Measurements from ENCODE around the gene VN1R4.
"Not testable (repeated sequence)": the region's sequence is repeated elsewhere in the genome, so short reads cannot be mapped to it uniquely, and the experiment has no call there.

VN1R4 gene

GRCh38 chr19:53272044-53272443, 4.5 kb upstream of the VN1R4 start:
- Histone ChIP-seq H3K4me3 (no peak overlapping the region), H3K27ac (no peak overlapping the region), H4K20me1 (no peaks in the 10 kb centered on the region), H3K9ac (no peak overlapping the region), H3K4me1 (no peaks in the 10 kb centered on the region), H3K36me3 (no peaks in the 10 kb centered on the region), H3K27me3 (no peaks in the 10 kb centered on the region), H3K4me2 (no peak overlapping the region), H3K9me3 (peaks cover 12% of the 10 kb centered on the region; the same call in 1 of the 2 replicates)
- TF ChIP-seq Cebpa-rat (IDR thresholded peaks at IDR 0.05), result no peak

GRCh38 chr19:53269861-53270260, 2.3 kb upstream of the VN1R4 start:
- not testable (repeated sequence) for H3K27ac ChIP-seq, H3K4me2 ChIP-seq, H3K27me3 ChIP-seq, H3K9ac ChIP-seq, H3K4me3 ChIP-seq, H3K4me1 ChIP-seq, H3K36me3 ChIP-seq, H4K20me1 ChIP-seq
- H3K9me3 ChIP-seq, result peaks cover 18% of the 10 kb centered on the region; the same call in 1 of the 2 replicates

GRCh38 chr19:53257715-53258342, 9.7 kb downstream of the VN1R4 start, which contains the start of gene VN1R2:
Gene VN1R2, plus strand, starts transcription at chr19:53258292. Its CDS starts 84 bp downstream, at chr19:53258376.
- not testable (repeated sequence) for H3K4me2 ChIP-seq, H3K27me3 ChIP-seq, H3K4me3 ChIP-seq, H4K20me1 ChIP-seq, H3K9ac ChIP-seq, H3K27ac ChIP-seq, H3K36me3 ChIP-seq
- Histone ChIP-seq H3K4me1 (peaks cover 12% of the 10 kb centered on the region), H3K9me3 (peaks cover 39% of the 10 kb centered on the region)

- H3K27me3 ChIP-seq, result no peaks in the 10 kb centered on the region
- peak within 1 kb of the TSS; percentile 94 for H3K4me3 ChIP-seq
- peaks cover 38% of the 10 kb centered on the region for H3K36me3 ChIP-seq
- peak within 1 kb of the TSS; percentile 87 for H3K27ac ChIP-seq
- H4K20me1 ChIP-seq, result no peaks in the 10 kb centered on the region
- peak within 1 kb of the TSS; percentile 88 for H3K9ac ChIP-seq
- TF ChIP-seq Cebpa-rat (IDR thresholded peaks at IDR 0.05), result no peak
- H3K9me3 ChIP-seq, result peaks cover 58% of the 10 kb centered on the region
- peaks cover 12% of the 10 kb centered on the region for H3K4me1 ChIP-seq
- H3K4me2 ChIP-seq, result peak within 1 kb of the TSS; percentile 88
Observed at GRCh38 chr19:53254411-53255341, 12.8 kb downstream of the VN1R4 start, which contains the start of gene ZNF677. Gene ZNF677, minus strand, starts transcription at chr19:53254873. Its CDS starts 3,323 bp downstream, at chr19:53251550.

GRCh38 chr19:53246498-53246897, 21.0 kb downstream of the VN1R4 start:
- Histone ChIP-seq H3K9me3 (peaks cover 99% of the 10 kb centered on the region), H3K36me3 (peaks cover 98% of the 10 kb centered on the region)
- TF ChIP-seq Cebpa-rat (IDR thresholded peaks at IDR 0.05), result no peak

GRCh38 chr19:53237114-53237777, 30.3 kb downstream of the VN1R4 start:
- no peak overlapping the region for H3K27ac ChIP-seq
- H3K9me3 ChIP-seq, result peaks cover 99% of the 10 kb centered on the region
- H3K4me1 ChIP-seq, result no peaks in the 10 kb centered on the region
- no peaks in the 10 kb centered on the region for H3K27me3 ChIP-seq
- H3K4me2 ChIP-seq, result no peak overlapping the region
- H3K36me3 ChIP-seq, result peaks cover 70% of the 10 kb centered on the region
- H3K4me3 ChIP-seq, result peak overlapping the region; percentile 17; the same call in 1 of the 2 replicates
- no peak for TF ChIP-seq Cebpa-rat (IDR thresholded peaks at IDR 0.05)
- no peak overlapping the region for H3K9ac ChIP-seq
- H4K20me1 ChIP-seq, result no peaks in the 10 kb centered on the region

More at GRCh38 chr19:53246498-53246897, 21.0 kb downstream of the VN1R4 start:
- Histone ChIP-seq H3K4me3 (no peak overlapping the region), H3K27me3 (no peaks in the 10 kb centered on the region), H3K9ac (no peak overlapping the region), H3K27ac (no peak overlapping the region), H3K4me1 (no peaks in the 10 kb centered on the region), H4K20me1 (no peaks in the 10 kb centered on the region), H3K4me2 (no peak overlapping the region)

GRCh38 chr19:53224606-53225005, 42.9 kb downstream of the VN1R4 start:
- H3K4me2 ChIP-seq, result no peak overlapping the region
- H3K9me3 ChIP-seq, result peaks cover 94% of the 10 kb centered on the region
- H4K20me1 ChIP-seq, result no peaks in the 10 kb centered on the region
- H3K4me3 ChIP-seq, result no peak overlapping the region
- no peaks in the 10 kb centered on the region for H3K4me1 ChIP-seq
- H3K27ac ChIP-seq, result no peak overlapping the region
- H3K36me3 ChIP-seq, result peaks cover 22% of the 10 kb centered on the region; the same call in 1 of the 2 replicates
- no peak for TF ChIP-seq Cebpa-rat (IDR thresholded peaks at IDR 0.05)
- H3K27me3 ChIP-seq, result no peaks in the 10 kb centered on the region
- H3K9ac ChIP-seq, result no peak overlapping the region

- not testable (repeated sequence) for H3K27ac ChIP-seq, H3K27me3 ChIP-seq, H3K4me3 ChIP-seq, H3K4me2 ChIP-seq, H4K20me1 ChIP-seq, H3K4me1 ChIP-seq, H3K9ac ChIP-seq
- Histone ChIP-seq H3K36me3 (peaks cover 18% of the 10 kb centered on the region; the same call in 1 of the 2 replicates), H3K9me3 (peaks cover 94% of the 10 kb centered on the region)
Observed at GRCh38 chr19:53222716-53223115, 44.8 kb downstream of the VN1R4 start.
